Esophagus squamous epithelium (tissue), 5 donors: Measurements from ENCODE around the gene RARB. TPM values are rescaled to one million over a fixed set of nuclear protein-coding genes. Genes with fewer than 3 reads are reported as not detected.
A peak's percentile ranks its signal among the peaks of the same experiment; 100 is the strongest.

Experiments
- DNase-seq: peaks from one replicate; lab custom pipeline; 2025; lab: John Stamatoyannopoulos, UW
- H3K27ac ChIP-seq, 4 donors: fragments of 200-600 bp; sonication (generic); one replicate each; pipeline ENCODE4 v1.5.1; 2016 to 2019; ENCODE audit warnings: mild to moderate bottlenecking in 1 of 4
- H3K27me3 ChIP-seq, 4 donors: fragments of 200-600 bp; sonication (generic); 1 replicate in 3 of 4; 2 replicates in 1 of 4; pipeline versions ENCODE4 v1.5.1 to v1.6.0; 2017 to 2021; ENCODE audit warnings: antibody characterized with exemption in 1 of 4
- H3K36me3 ChIP-seq, 3 donors: fragments of 200-600 bp; sonication (generic); one replicate each; pipeline ENCODE4 v1.5.1; 2016 to 2019
- H3K4me1 ChIP-seq, 3 donors: fragments of 200-600 bp; sonication (generic); one replicate each; pipeline ENCODE4 v1.5.1; 2017 to 2019
- H3K4me3 ChIP-seq, 4 donors: fragments of 200-600 bp; sonication (generic); 1 replicate in 3 of 4; 2 replicates in 1 of 4; pipeline ENCODE4 v1.5.1; 2016 to 2019; ENCODE audit warnings: mild to moderate bottlenecking in 2 of 4, moderate library complexity in 1 of 4
- H3K9me3 ChIP-seq, 3 donors: fragments of 200-600 bp; sonication (generic); one replicate each; pipeline ENCODE4 v1.5.1; 2016 to 2019
- CTCF ChIP-seq, 6 experiments: fragments of 450-650 bp in 4 of 6; fragments of 200-600 bp in 2 of 6; sonication (generic) in 2 of 6; IDR thresholded peaks; one replicate each; pipeline ENCODE4 v1.5.1; 2016 to 2019; ENCODE audit warnings: antibody characterized with exemption in 6 of 6, mild to moderate bottlenecking in 4 of 6, moderate library complexity in 4 of 6
- POLR2A ChIP-seq, 4 donors: fragments of 450-650 bp; IDR thresholded peaks; one replicate each; pipeline ENCODE4 v1.6.1; 2017; ENCODE audit warnings: antibody characterized with exemption in 4 of 4, mild to moderate bottlenecking in 4 of 4, moderate library complexity in 3 of 4
- WGBS, 2 donors: methylation state at CpG; one replicate each; pipeline ENCODE4 v1.1.5; 2018; 5-methylcytosine and 5-hydroxymethylcytosine counted together
- intact Hi-C: fragments of 100-400 bp; cut with DNase I; formaldehyde crosslinking; loops from one replicate; pipeline ENCODE4 v1.15.0; 2022
- total RNA-seq, 4 donors: library from RNA; depleted of rRNA; stranded (reverse); fragments of >200 nt; gene quantifications; one replicate each; pipeline ENCODE4 v1.1.0, GENCODE V29; 2016
- donor health status: DM: yes; HTN: yes; CAD: no.

Gene RARB
- total RNA-seq, 4 donors from 2014 or later, result 1.9 to 9.0 (median 3.5) TPM

DNA sequence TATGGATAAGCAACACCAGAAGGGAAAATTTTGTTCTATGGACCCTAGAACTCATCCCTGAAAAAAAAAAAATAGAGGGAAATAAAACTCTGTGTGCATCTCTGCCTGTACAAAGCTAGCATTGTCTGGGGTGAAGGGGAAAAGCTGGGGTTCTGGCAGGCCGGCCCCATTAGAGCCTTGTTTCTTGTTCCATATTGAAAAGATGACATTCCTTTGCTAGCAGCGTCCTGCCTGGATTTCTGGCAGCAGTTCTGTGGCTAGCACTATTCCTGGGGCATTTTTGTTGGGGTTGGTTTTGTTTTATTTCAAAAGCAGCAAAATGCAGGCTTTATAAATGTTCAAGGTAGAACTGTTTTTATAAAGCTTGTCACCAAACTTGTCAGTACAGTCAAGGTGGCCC lies 45.2 kb downstream of the RARB start:
- Histone ChIP-seq H3K4me1 (peaks cover 7 to 76% (median 30%) of the 10 kb centered on the region in 3 donors), H3K4me3 (no peak overlapping the region), H3K9me3 (no peaks in the 10 kb centered on the region), H3K27me3 (no peaks in the 10 kb centered on the region), H3K36me3 (no peaks in the 10 kb centered on the region), H3K27ac (peak overlapping the region in 3 of 4 donors; percentile 6 to 48 (median 40))
- 18 to 27% methylated on average over 2 of the region's 2 CpGs for WGBS, 2 donors
- TF ChIP-seq CTCF (IDR thresholded peaks at IDR 0.05), result no peak
- no peak for TF ChIP-seq POLR2A (IDR thresholded peaks at IDR 0.05)
- intact Hi-C loops, result no loop called here
- DNase-seq, result no peak

- Histone ChIP-seq H3K9me3 (no peaks in the 10 kb centered on the region), H3K27me3 (no peaks in the 10 kb centered on the region), H3K36me3 (no peaks in the 10 kb centered on the region), H3K27ac (peak overlapping the region in 1 of 4 donors; percentile 48), H3K4me1 (peaks cover 7 to 71% (median 30%) of the 10 kb centered on the region in 3 donors), H3K4me3 (no peak overlapping the region)
- intact Hi-C loops, result no loop called here
- TF ChIP-seq POLR2A (IDR thresholded peaks at IDR 0.05) (no peak), CTCF (IDR thresholded peaks at IDR 0.05) (no peak)
- no peak for DNase-seq
- WGBS, 2 donors, result 80 to 95% methylated on average over 1 of the region's 1 CpG
Observed at GRCh38 chr3:25474052-25474451, 46.0 kb downstream of the RARB start.

GRCh38 chr3:25476639-25477038 lies 48.6 kb downstream of the RARB start:
- Histone ChIP-seq H3K36me3 (no peaks in the 10 kb centered on the region), H3K4me3 (no peak overlapping the region), H3K27ac (peak overlapping the region in 3 of 4 donors; percentile 10 to 29 (median 17)), H3K9me3 (no peaks in the 10 kb centered on the region), H3K4me1 (peaks cover 7 to 63% (median 24%) of the 10 kb centered on the region in 3 donors), H3K27me3 (no peaks in the 10 kb centered on the region)
- no peak for DNase-seq
- 18 to 22% methylated on average over 2 of the region's 2 CpGs for WGBS, 2 donors
- intact Hi-C loops, result no loop called here
- TF ChIP-seq POLR2A (IDR thresholded peaks at IDR 0.05), result no peak

- Histone ChIP-seq H3K27ac (peak overlapping the region in 3 of 4 donors; percentile 31 to 48 (median 36)), H3K4me3 (no peak overlapping the region), H3K9me3 (no peaks in the 10 kb centered on the region), H3K36me3 (no peaks in the 10 kb centered on the region), H3K4me1 (peaks cover 5 to 54% (median 16%) of the 10 kb centered on the region in 3 donors), H3K27me3 (no peaks in the 10 kb centered on the region)
- WGBS, 2 donors, result 69 to 78% methylated on average over 5 to 6 of the region's 6 CpGs
- intact Hi-C loops, result no loop called here
- TF ChIP-seq CTCF (IDR thresholded peaks at IDR 0.05) (no peak), POLR2A (IDR thresholded peaks at IDR 0.05) (no peak)
- DNase-seq, result no peak
Observed at GRCh38 chr3:25478211-25478757, 50.2 kb downstream of the RARB start.

GRCh38 chr3:25478964-25479726 lies 51.1 kb downstream of the RARB start:
- no peak overlapping the region for H3K4me3 ChIP-seq
- intact Hi-C loops, result no loop called here
- no peak for DNase-seq
- H3K9me3 ChIP-seq, result no peaks in the 10 kb centered on the region
- WGBS, 2 donors, result 65 to 69% methylated on average over 3 of the region's 3 CpGs
- H3K27ac ChIP-seq, result peak overlapping the region in 3 of 4 donors; percentile 36 to 48 (median 40)
- no peaks in the 10 kb centered on the region for H3K36me3 ChIP-seq
- no peaks in the 10 kb centered on the region for H3K27me3 ChIP-seq
- H3K4me1 ChIP-seq, result peaks cover 0 to 46% (median 10%) of the 10 kb centered on the region in 3 donors
- TF ChIP-seq POLR2A (IDR thresholded peaks at IDR 0.05), result no peak
- TF ChIP-seq CTCF (IDR thresholded peaks at IDR 0.05), result no peak
